Measurements from ENCODE around the gene ANGPT4.

ANGPT4 gene

GRCh38 chr20:822651-823573, 93.2 kb downstream of the ANGPT4 start:
- in situ Hi-C loops (cut with MboI; ENCODE audit: low sequenced_read_pairs), result no loop called here
- no peak for DNase-seq (ENCODE audit: low spot score in 2 of 2)
- no peaks in the 10 kb centered on the region for H3K4me1 ChIP-seq

GRCh38 chr20:821731-822065, 94.4 kb downstream of the ANGPT4 start:
- no peak overlapping the region for H3K4me3 ChIP-seq
- no peaks in the 10 kb centered on the region for H3K9me3 ChIP-seq
- no peak for DNase-seq (ENCODE audit: low spot score in 2 of 2)
- in situ Hi-C loops (cut with MboI; ENCODE audit: low sequenced_read_pairs), result no loop called here
- no peaks in the 10 kb centered on the region for H3K4me1 ChIP-seq
- H3K27me3 ChIP-seq (ENCODE audit: low read depth), result no peaks in the 10 kb centered on the region
- no peaks in the 10 kb centered on the region for H3K36me3 ChIP-seq (replicated peaks)

More at GRCh38 chr20:822651-823573, 93.2 kb downstream of the ANGPT4 start:
- no peaks in the 10 kb centered on the region for H3K27me3 ChIP-seq (ENCODE audit: low read depth)
- H3K9me3 ChIP-seq, result no peaks in the 10 kb centered on the region
- H3K4me3 ChIP-seq, result no peak overlapping the region
- H3K36me3 ChIP-seq (replicated peaks), result no peaks in the 10 kb centered on the region

- DNase-seq (ENCODE audit: low spot score in 2 of 2), result no peak
- Histone ChIP-seq H3K36me3 (replicated peaks) (no peaks in the 10 kb centered on the region), H3K27me3 (ENCODE audit: low read depth) (no peaks in the 10 kb centered on the region), H3K4me1 (no peaks in the 10 kb centered on the region), H3K9me3 (no peaks in the 10 kb centered on the region), H3K4me3 (no peak overlapping the region)
- in situ Hi-C loops (cut with MboI; ENCODE audit: low sequenced_read_pairs), result no loop called here
Measured at GRCh38 chr20:821046-821730, 94.9 kb downstream of the ANGPT4 start.

- Histone ChIP-seq H3K4me3 (no peak overlapping the region), H3K4me1 (no peaks in the 10 kb centered on the region), H3K36me3 (replicated peaks) (no peaks in the 10 kb centered on the region), H3K9me3 (no peaks in the 10 kb centered on the region), H3K27me3 (ENCODE audit: low read depth) (no peaks in the 10 kb centered on the region; the same call in 1 of the 2 replicates)
- no peak for DNase-seq (ENCODE audit: low spot score in 2 of 2)
- in situ Hi-C loops (cut with MboI; ENCODE audit: low sequenced_read_pairs), result no loop called here
Measured at GRCh38 chr20:820323-820953, 95.7 kb downstream of the ANGPT4 start.

All from HAP-1 (cell line).